PFSK-1 (cell line): ENCODE results near the gene PROM2.

Experiments used
- FOXP2 ChIP-seq: optimal IDR thresholded peaks from 2 replicates; pipeline ENCODE3; 2011; ENCODE audit warnings: borderline replicate concordance, control low read depth, inconsistent platforms; ENCODE audit not compliant: insufficient read depth; ENCODE audit errors: extremely low read length, extremely low read depth
- POLR2AphosphoS5 ChIP-seq: IDR thresholded peaks from 2 replicates; pipeline ENCODE4 v1.6.1; 2012; ENCODE audit warnings: low read depth, mild to moderate bottlenecking, control low read depth, low read length, moderate library complexity
- REST ChIP-seq, 2 experiments: IDR thresholded peaks; 2 replicates each; pipeline versions ENCODE4 v1.6.1 to v1.8.0; 2011 to 2012; ENCODE audit warnings: low read depth in 2 of 2, low read length in 2 of 2, control low read depth in 1 of 2, inconsistent platforms in 1 of 2, mild to moderate bottlenecking in 1 of 2, moderate library complexity in 1 of 2; ENCODE audit not compliant: insufficient read depth in 1 of 2
- SIN3A ChIP-seq: IDR thresholded peaks from 2 replicates; pipeline ENCODE4 v1.6.1; 2012; ENCODE audit warnings: mild to moderate bottlenecking, low read length, moderate library complexity, borderline replicate concordance; ENCODE audit not compliant: insufficient read depth
- TAF1 ChIP-seq: IDR thresholded peaks from 2 replicates; pipeline ENCODE4 v1.6.1; 2012; ENCODE audit warnings: low read length, control low read depth, borderline replicate concordance; ENCODE audit not compliant: insufficient read depth

DNA sequence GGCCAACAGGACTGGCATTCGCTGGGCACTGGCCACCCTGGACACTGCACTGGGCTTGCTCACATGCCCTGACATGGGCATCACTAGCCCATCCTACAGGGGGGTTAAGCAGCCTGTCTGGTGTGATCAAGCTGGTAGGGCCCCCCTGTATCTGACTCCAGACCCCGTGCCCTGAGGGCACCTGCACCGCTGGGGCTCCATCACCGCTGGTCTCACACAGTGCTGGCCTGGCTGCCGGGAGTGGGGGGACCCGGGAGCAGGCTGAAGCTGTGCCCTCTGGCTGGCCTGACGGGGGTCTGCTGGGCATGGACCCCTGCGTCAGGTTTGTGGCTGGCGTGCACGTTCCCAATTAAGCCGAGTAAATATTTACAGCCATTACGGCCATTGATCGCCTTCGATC lies 55.2 kb downstream of the PROM2 start:
- TF ChIP-seq TAF1 (no peak), POLR2AphosphoS5 (no peak), SIN3A (no peak), REST (IDR thresholded peaks at IDR 0.05; ENCODE audit: insufficient read depth in 1 of 2, low read depth in 2 of 2, low read length in 2 of 2) (no peak), FOXP2 (no peak)
